A549 (cell line): ENCODE data around the gene ZNF775. TPM values are rescaled to one million over a fixed set of nuclear protein-coding genes. Genes with fewer than 3 reads are reported as not detected.

Experiments
- ATAC-seq, 2 experiments: fragments of 200-7000 bp in 1 of 2; fragments of >200 bp in 1 of 2; cut with Nextera tagmentation in 1 of 2; cut with Tn5 transposase in 1 of 2; 3 replicates each; pipeline versions ENCODE4 v1.8.0 to v1.9.1; 2018 to 2020; ENCODE audit warnings: mild to moderate bottlenecking in 1 of 2, moderate library complexity in 1 of 2
- CTCF ChIA-PET: fragments of 300-600 bp; sonication (Branson Sonifier 250); formaldehyde crosslinking; extraction: SDS; loops from one replicate; lab custom pipeline; 2021; ENCODE audit warnings: antibody characterized with exemption, inconsistent platforms; lab: Yijun Ruan, JAX
- POLR2A ChIA-PET: fragments of 350-600 bp; formaldehyde crosslinking; extraction: SDS; loops from one replicate; lab custom pipeline; 2021; ENCODE audit warnings: antibody characterized with exemption, inconsistent platforms; lab: Yijun Ruan, JAX
- DNase-seq, 2 experiments: peaks; one replicate each; pipeline versions ENCODE4 v3.0.0 to v3.0.0-alpha.2; 2011 to 2016; ENCODE audit warnings: low read depth in 1 of 2, low spot score in 1 of 2
- FAIRE-seq: peaks from 2 replicates; lab custom pipeline; 2011; peaks lifted over from hg19 to GRCh38; lab: Jason Lieb, UNC
- H3K27ac ChIP-seq, 2 experiments: fragments of >200 bp; sonication (Bioruptor Twin); formaldehyde crosslinking; 3 replicates each; pipeline ENCODE4 v1.5.1; 2016 to 2017
- H3K4me1 ChIP-seq: fragments of >200 bp; sonication (Bioruptor Twin); formaldehyde crosslinking; 3 replicates; pipeline ENCODE4 v1.6.1; 2016
- H3K4me2 ChIP-seq: fragments of >200 bp; sonication (Bioruptor Twin); formaldehyde crosslinking; 3 replicates; pipeline ENCODE4 v1.6.1; 2016
- H3K4me3 ChIP-seq: fragments of >200 bp; sonication (Bioruptor Twin); formaldehyde crosslinking; 3 replicates; pipeline ENCODE4 v1.5.1; 2016
- H3K9me3 ChIP-seq: fragments of >200 bp; sonication (Bioruptor Twin); formaldehyde crosslinking; 3 replicates; pipeline ENCODE4 v1.6.1; 2016
- ATOH8 ChIP-seq: fragments of 250-450 bp; sonication (Bioruptor Pico); IDR thresholded peaks from 2 replicates; pipeline ENCODE4 v1.5.0; 2020; ENCODE audit warnings: low read depth, mild to moderate bottlenecking, moderate library complexity
- BHLHE40 ChIP-seq: IDR thresholded peaks from 2 replicates; pipeline ENCODE4 v1.6.1; 2012; ENCODE audit warnings: low read depth, low read length, inconsistent platforms
- CBX2 ChIP-seq: fragments of 200-600 bp; sonication (generic); IDR thresholded peaks from 2 replicates; pipeline ENCODE4 v1.6.1; 2016; ENCODE audit warnings: low read depth, mild to moderate bottlenecking, borderline replicate concordance
- CBX8 ChIP-seq: fragments of 200-600 bp; sonication (generic); IDR thresholded peaks from 2 replicates; pipeline ENCODE4 v1.6.1; 2016
- CEBPB ChIP-seq, 2 experiments: fragments of >200 bp in 1 of 2; sonication (Bioruptor Twin) in 1 of 2; formaldehyde crosslinking in 1 of 2; IDR thresholded peaks; 2 replicates each; pipeline ENCODE4 v1.6.1; 2012 to 2016
- E2F6 ChIP-seq: IDR thresholded peaks from 2 replicates; pipeline ENCODE4 v1.6.1; 2012; ENCODE audit warnings: low read depth, borderline replicate concordance
- ESRRA ChIP-seq: fragments of 150-350 bp; IDR thresholded peaks from 2 replicates; pipeline ENCODE4 v1.6.1; 2014; ENCODE audit warnings: mild to moderate bottlenecking, low read length, borderline replicate concordance
- HDAC2 ChIP-seq: fragments of 200-600 bp; sonication (generic); IDR thresholded peaks from 2 replicates; pipeline ENCODE4 v1.6.1; 2016
- HES2 ChIP-seq: fragments of >200 bp; sonication (Bioruptor Twin); formaldehyde crosslinking; IDR thresholded peaks from 2 replicates; pipeline ENCODE4 v1.6.1; 2016
- HOXA7 ChIP-seq: fragments of 250-450 bp; sonication (Bioruptor Pico); IDR thresholded peaks from 2 replicates; pipeline ENCODE4 v1.5.0; 2020; ENCODE audit warnings: mild to moderate bottlenecking, moderate library complexity
- HOXB5 ChIP-seq: fragments of 250-450 bp; sonication (Bioruptor Pico); IDR thresholded peaks from 2 replicates; pipeline ENCODE4 v1.5.0; 2020; ENCODE audit warnings: mild to moderate bottlenecking, moderate library complexity
- JUN ChIP-seq, 2 experiments: fragments of >200 bp; sonication (Bioruptor Twin); formaldehyde crosslinking; IDR thresholded peaks; 2 replicates in 1 of 2; 3 replicates in 1 of 2; pipeline ENCODE4 v1.6.1; 2016 to 2017
- KDM5A ChIP-seq: fragments of 200-600 bp; sonication (generic); IDR thresholded peaks from 2 replicates; pipeline ENCODE4 v1.6.1; 2016; ENCODE audit warnings: antibody characterized with exemption, mild to moderate bottlenecking
- MAFK ChIP-seq: fragments of 450-650 bp; IDR thresholded peaks from 2 replicates; pipeline ENCODE4 v1.6.1; 2014; ENCODE audit not compliant: partially characterized antibody
- MAX ChIP-seq: IDR thresholded peaks from 2 replicates; pipeline ENCODE4 v1.6.1; 2012
- NPAS2 ChIP-seq: fragments of 250-450 bp; sonication (Bioruptor Pico); IDR thresholded peaks from 2 replicates; pipeline ENCODE4 v1.8.0; 2022; ENCODE audit warnings: mild to moderate bottlenecking, moderate library complexity, borderline replicate concordance
- POLR2AphosphoS2 ChIP-seq: conservative IDR thresholded peaks from 2 replicates; pipeline ENCODE4 v1.6.1; 2012; ENCODE audit warnings: low read length, improper control_type of control experiment, inconsistent platforms
- RAD21 ChIP-seq, 2 experiments: fragments of >200 bp in 1 of 2; sonication (Bioruptor Twin) in 1 of 2; formaldehyde crosslinking in 1 of 2; IDR thresholded peaks in 1 of 2; conservative IDR thresholded peaks in 1 of 2; 2 replicates in 1 of 2; 3 replicates in 1 of 2; pipeline ENCODE4 v1.6.1; 2012 to 2018; ENCODE audit warnings: inconsistent platforms in 1 of 2
- RARB ChIP-seq: fragments of 250-450 bp; sonication (Bioruptor Pico); IDR thresholded peaks from 2 replicates; pipeline ENCODE4 v1.8.0; 2021; ENCODE audit warnings: mild to moderate bottlenecking, moderate library complexity
- REST ChIP-seq: fragments of 200-600 bp; sonication (generic); IDR thresholded peaks from 2 replicates; pipeline ENCODE4 v1.6.1; 2016; ENCODE audit warnings: antibody characterized with exemption, mild to moderate bottlenecking, moderate library complexity
- RNF2 ChIP-seq: fragments of 200-600 bp; sonication (generic); IDR thresholded peaks from 2 replicates; pipeline ENCODE4 v1.6.1; 2016; ENCODE audit warnings: low read depth, mild to moderate bottlenecking, antibody characterized with exemption, moderate library complexity, borderline replicate concordance
- SMC3 ChIP-seq: fragments of >200 bp; sonication (Bioruptor Twin); formaldehyde crosslinking; IDR thresholded peaks from 3 replicates; pipeline ENCODE4 v1.6.1; 2018; ENCODE audit warnings: inconsistent platforms
- SREBF2 ChIP-seq: fragments of 450-650 bp; IDR thresholded peaks from 2 replicates; pipeline ENCODE4 v1.6.1; 2014; ENCODE audit warnings: mild to moderate bottlenecking, moderate library complexity
- TFCP2L1 ChIP-seq: fragments of 250-450 bp; sonication (Bioruptor Pico); IDR thresholded peaks from 2 replicates; pipeline ENCODE4 v1.5.0; 2021; ENCODE audit warnings: mild to moderate bottlenecking
- ZFP36 ChIP-seq: fragments of 450-650 bp; IDR thresholded peaks from 2 replicates; pipeline ENCODE4 v1.6.1; 2014; ENCODE audit warnings: borderline replicate concordance; ENCODE audit not compliant: partially characterized antibody
- ZNF302 ChIP-seq: fragments of 250-450 bp; sonication (Bioruptor Pico); IDR thresholded peaks from 2 replicates; pipeline ENCODE4 v1.9.0; 2021; ENCODE audit warnings: inconsistent platforms, mild to moderate bottlenecking, moderate library complexity
- ZSCAN20 ChIP-seq: fragments of 250-450 bp; sonication (Bioruptor Pico); IDR thresholded peaks from 2 replicates; pipeline ENCODE4 v1.8.0; 2022; ENCODE audit warnings: mild to moderate bottlenecking, moderate library complexity
- WGBS: methylation state at CpG from one replicate; pipeline ENCODE4 v1.1.6; 2017; ENCODE audit errors: missing lambda C conversion rate; 5-methylcytosine and 5-hydroxymethylcytosine counted together
- polyA plus RNA-seq, 4 experiments: library from polyadenylated mRNA; depleted of rRNA in 3 of 4; stranded (reverse); fragments of >200 nt; fragmentation: RNase III in 1 of 4; extraction: RNeasy Plus Mini Kit Qiagen cat#74134 plus additional on column Dnase treatment in 1 of 4; gene quantifications; 2 replicates in 3 of 4; 3 replicates in 1 of 4; pipeline ENCODE4 v1.2.3, GENCODE V29; 2011 to 2017

ZNF775 gene
- polyA plus RNA-seq, 2 of the 4 experiments (the other 2 are of a cell fraction), result 1.7 to 5.4 TPM

- Histone ChIP-seq H3K27ac (no peak overlapping the region), H3K4me2 (no peak overlapping the region), H3K4me1 (peaks cover 48% of the 10 kb centered on the region), H3K9me3 (no peaks in the 10 kb centered on the region), H3K4me3 (no peak overlapping the region)
- no peak for DNase-seq
- 90% methylated on average over 7 of the region's 7 CpGs for WGBS
- ChIA-PET POLR2A (no interaction called here), CTCF (interaction anchor here (0.9 to 2.0 kb wide), 6 partner anchors 8 to 46 kb away, joined by 3 to 7 read pairs (median 4); no protein-coding TSS in a partner anchor)
- TF ChIP-seq POLR2AphosphoS2, result no peak
- no peak for TF ChIP-seq CEBPB (IDR thresholded peaks at IDR 0.05)
- TF ChIP-seq BHLHE40, result no peak
- TF ChIP-seq MAFK, result no peak
- no peak for TF ChIP-seq ZFP36
- TF ChIP-seq HES2, result no peak
- TF ChIP-seq TFCP2L1 (CRISPR knock-in tag), result no peak
- TF ChIP-seq ESRRA, result no peak
- no peak for TF ChIP-seq E2F6
- no peak for TF ChIP-seq ZNF302
- no peak for TF ChIP-seq SREBF2
- no peak for TF ChIP-seq CBX2
- no peak for TF ChIP-seq SMC3
- TF ChIP-seq ZSCAN20 (CRISPR knock-in tag), result no peak
- no peak for TF ChIP-seq MAX
- no peak for FAIRE-seq
- no peak for ATAC-seq
These were observed 22.9 kb downstream of the ZNF775 start for GRCh38 chr7:150401861-150402631.

GRCh38 chr7:150402671-150403321 lies 23.7 kb downstream of the ZNF775 start:
- Histone ChIP-seq H3K4me1 (peaks cover 50% of the 10 kb centered on the region), H3K9me3 (no peaks in the 10 kb centered on the region), H3K4me3 (no peak overlapping the region), H3K4me2 (no peak overlapping the region), H3K27ac (no peak overlapping the region; a peak in 1 of 6 replicates)
- ChIA-PET CTCF (interaction anchor here (0.9 to 2.0 kb wide), 5 partner anchors 9 to 26 kb away, joined by 3 to 7 read pairs (median 4); no protein-coding TSS in a partner anchor), POLR2A (no interaction called here)
- no peak for FAIRE-seq
- no peak for ATAC-seq
- no peak for DNase-seq
- TF ChIP-seq ESRRA (no peak), HDAC2 (no peak), RAD21 (conservative IDR thresholded peaks at IDR 0.05 in 1 of 2, IDR thresholded peaks at IDR 0.05 in 1 of 2) (no peak), CBX8 (no peak), HOXB5 (CRISPR knock-in tag) (no peak), REST (no peak), JUN (IDR thresholded peaks at IDR 0.05) (no peak), NPAS2 (CRISPR knock-in tag) (no peak), HOXA7 (CRISPR knock-in tag) (no peak), ATOH8 (CRISPR knock-in tag) (no peak), RNF2 (no peak), KDM5A (no peak), RARB (CRISPR knock-in tag) (no peak)
- WGBS, result 84% methylated on average over 8 of the region's 13 CpGs
